Neuronal stem cell (in vitro differentiated cells): ENCODE results near the gene SLAMF8.

Experiments used
- DNase-seq: peaks from one replicate; pipeline ENCODE4 v3.0.0-alpha.2; 2013; ENCODE audit warnings: low spot score
- H2AFZ ChIP-seq: one replicate; pipeline ENCODE4 v1.6.1; 2013; ENCODE audit warnings: mild to moderate bottlenecking, low read length, inconsistent platforms
- H2AK5ac ChIP-seq: 2 replicates; pipeline ENCODE4 v1.6.1; 2013; ENCODE audit warnings: low read depth, mild to moderate bottlenecking, inconsistent platforms, low read length, moderate library complexity, mixed read lengths
- H2BK120ac ChIP-seq: 2 replicates; pipeline ENCODE4 v1.6.1; 2013; ENCODE audit warnings: low read depth, mild to moderate bottlenecking, inconsistent platforms, low read length, moderate library complexity, mixed read lengths
- H2BK12ac ChIP-seq: one replicate; pipeline ENCODE4 v1.6.1; 2013; ENCODE audit warnings: low read length, inconsistent platforms
- H2BK15ac ChIP-seq: 2 replicates; pipeline ENCODE4 v1.6.1; 2013; ENCODE audit warnings: mild to moderate bottlenecking, low read length, inconsistent platforms, mixed read lengths
- H2BK5ac ChIP-seq: one replicate; pipeline ENCODE4 v1.6.1; 2013; ENCODE audit warnings: inconsistent platforms, mild to moderate bottlenecking, low read length, moderate library complexity
- H3K14ac ChIP-seq: one replicate; pipeline ENCODE4 v1.6.1; 2013; ENCODE audit warnings: low read length, inconsistent platforms
- H3K18ac ChIP-seq: 2 replicates; pipeline ENCODE4 v1.6.1; 2013; ENCODE audit warnings: low read length, inconsistent platforms
- H3K23ac ChIP-seq: 2 replicates; pipeline ENCODE4 v1.6.1; 2013; ENCODE audit warnings: low read depth, mild to moderate bottlenecking, mixed read lengths, low read length, inconsistent platforms; ENCODE audit not compliant: poor library complexity
- H3K27ac ChIP-seq: replicated peaks from 3 replicates; pipeline ENCODE4 v1.5.1; 2013; ENCODE audit warnings: low read length, inconsistent platforms
- H3K27me3 ChIP-seq, 3 experiments: 2 replicates each; pipeline ENCODE4 v1.6.1; 2013; ENCODE audit warnings: low read length in 3 of 3, mild to moderate bottlenecking in 2 of 3, inconsistent platforms in 1 of 3, low read depth in 1 of 3, mixed read lengths in 1 of 3, moderate library complexity in 1 of 3; ENCODE audit not compliant: control insufficient read depth in 3 of 3, insufficient read depth in 3 of 3
- H3K36me3 ChIP-seq, 2 donors: replicated peaks in 1 of 2; 2 replicates each; pipeline ENCODE4 v1.6.1; 2013; ENCODE audit warnings: low read length in 2 of 2; ENCODE audit not compliant: control insufficient read depth in 2 of 2, insufficient read depth in 2 of 2
- H3K4ac ChIP-seq: 2 replicates; pipeline ENCODE4 v1.6.1; 2013; ENCODE audit warnings: inconsistent platforms, mild to moderate bottlenecking, low read length, moderate library complexity
- H3K4me1 ChIP-seq, 2 donors: 1 replicate in 1 of 2; 2 replicates in 1 of 2; pipeline ENCODE4 v1.6.1; 2013; ENCODE audit warnings: low read length in 2 of 2, low read depth in 1 of 2; ENCODE audit not compliant: control insufficient read depth in 2 of 2, insufficient read depth in 1 of 2
- H3K4me2 ChIP-seq: one replicate; pipeline ENCODE4 v1.6.1; 2013; ENCODE audit warnings: mild to moderate bottlenecking, low read length, inconsistent platforms; ENCODE audit not compliant: insufficient read depth, poor library complexity, severe bottlenecking
- H3K4me3 ChIP-seq, 2 donors: 2 replicates each; pipeline ENCODE4 v1.5.1; 2013; ENCODE audit warnings: low read length in 2 of 2, mild to moderate bottlenecking in 2 of 2, inconsistent platforms in 1 of 2, moderate library complexity in 1 of 2
- H3K79me1 ChIP-seq: one replicate; pipeline ENCODE4 v1.6.1; 2013; ENCODE audit warnings: low read depth, mild to moderate bottlenecking, inconsistent platforms, low read length, moderate library complexity
- H3K9ac ChIP-seq: one replicate; pipeline ENCODE4 v1.6.1; 2013; ENCODE audit warnings: mild to moderate bottlenecking, low read depth, low read length, inconsistent platforms; ENCODE audit not compliant: poor library complexity
- H3K9me3 ChIP-seq, 2 donors: replicated peaks in 1 of 2; 2 replicates each; pipeline versions ENCODE3 to v1.6.1; 2013; ENCODE audit warnings: low read length in 2 of 2, mild to moderate bottlenecking in 2 of 2, inconsistent platforms in 1 of 2, low read depth in 1 of 2, mixed read lengths in 1 of 2, moderate library complexity in 1 of 2; ENCODE audit not compliant: control insufficient read depth in 2 of 2, insufficient read depth in 1 of 2
- H4K8ac ChIP-seq: one replicate; pipeline ENCODE4 v1.6.1; 2013; ENCODE audit warnings: low read depth, mild to moderate bottlenecking, inconsistent platforms, low read length, moderate library complexity
- H4K91ac ChIP-seq: one replicate; pipeline ENCODE4 v1.6.1; 2013; ENCODE audit warnings: low read length, low read depth, mild to moderate bottlenecking, inconsistent platforms; ENCODE audit not compliant: poor library complexity
- WGBS, 2 donors: extraction: QIAGEN DNeasy Blood & Tissue Kit; methylation state at CpG; one replicate each; pipeline ENCODE4 v1.1.7; 2013; ENCODE audit warnings: missing lambda C conversion rate in 2 of 2, mixed read lengths in 1 of 2; ENCODE audit not compliant: insufficient read length in 2 of 2, insufficient replicate concordance in 1 of 2; ENCODE audit errors: extremely low coverage in 2 of 2; 5-methylcytosine and 5-hydroxymethylcytosine counted together

SLAMF8 gene

DNA sequence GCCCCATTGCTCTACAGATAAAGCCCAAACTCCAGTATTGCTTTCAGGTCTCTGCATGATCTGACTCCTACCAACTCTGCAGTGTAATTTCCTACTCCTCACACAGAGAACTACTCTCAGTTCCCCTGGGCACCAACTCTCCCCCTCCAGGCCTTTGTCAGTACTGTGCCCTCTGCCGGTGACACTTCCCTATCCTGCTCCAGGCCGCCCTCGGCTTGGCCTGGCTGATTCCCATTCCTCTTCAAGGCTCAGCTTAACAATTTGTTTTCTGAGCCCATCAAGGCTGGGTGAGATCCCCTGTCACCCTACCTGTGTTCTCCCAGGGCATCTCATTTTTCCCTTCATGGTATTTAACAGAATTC is 2.6 kb downstream of the SLAMF8 start:
- H4K8ac ChIP-seq, result no peak overlapping the region
- H3K18ac ChIP-seq, result no peak overlapping the region
- no peak overlapping the region for H2BK120ac ChIP-seq
- no peak overlapping the region for H3K4me2 ChIP-seq
- no peak overlapping the region for H2AFZ ChIP-seq
- no peak overlapping the region for H3K14ac ChIP-seq
- H3K36me3 ChIP-seq, result no peaks in the 10 kb centered on the region
- peaks cover 0 to 59% (median 0%) of the 10 kb centered on the region in 3 experiments for H3K27me3 ChIP-seq
- H3K4me3 ChIP-seq, result no peak overlapping the region
- no peak overlapping the region for H2BK5ac ChIP-seq
- no peak overlapping the region for H2BK15ac ChIP-seq
- H2AK5ac ChIP-seq, result no peak overlapping the region
- H2BK12ac ChIP-seq, result no peak overlapping the region
- H3K79me1 ChIP-seq, result no peaks in the 10 kb centered on the region
- no peak overlapping the region for H3K27ac ChIP-seq
- DNase-seq, result no peak
- H3K4ac ChIP-seq, result no peak overlapping the region
- H3K4me1 ChIP-seq, result peaks cover 0 to 8% of the 10 kb centered on the region in 2 donors
- no peak overlapping the region for H3K9ac ChIP-seq
- H3K9me3 ChIP-seq, result no peaks in the 10 kb centered on the region
- no CpG with 5 or more reads among the region's 3 CpGs for WGBS, 2 donors
- no peak overlapping the region for H3K23ac ChIP-seq
- no peak overlapping the region for H4K91ac ChIP-seq

DNA sequence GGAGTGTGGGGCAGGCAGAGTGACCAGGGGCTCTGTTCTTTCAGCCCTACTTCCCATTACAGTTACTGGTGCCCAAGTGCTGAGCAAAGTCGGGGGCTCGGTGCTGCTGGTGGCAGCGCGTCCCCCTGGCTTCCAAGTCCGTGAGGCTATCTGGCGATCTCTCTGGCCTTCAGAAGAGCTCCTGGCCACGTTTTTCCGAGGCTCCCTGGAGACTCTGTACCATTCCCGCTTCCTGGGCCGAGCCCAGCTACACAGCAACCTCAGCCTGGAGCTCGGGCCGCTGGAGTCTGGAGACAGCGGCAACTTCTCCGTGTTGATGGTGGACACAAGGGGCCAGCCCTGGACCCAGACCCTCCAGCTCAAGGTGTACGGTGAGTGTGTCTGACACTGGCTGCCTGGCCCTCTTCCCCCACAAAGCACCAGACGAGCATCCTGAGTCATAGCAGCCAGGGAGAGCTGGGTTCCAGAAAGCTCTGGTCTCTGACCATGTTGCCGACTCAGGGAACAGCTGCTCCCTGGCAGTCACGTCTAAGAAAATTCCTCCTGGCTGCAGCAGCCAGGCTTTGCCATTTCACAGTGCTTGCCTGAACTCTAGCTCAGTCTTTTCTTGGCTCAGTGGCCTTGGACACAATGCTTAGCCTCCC is 3.3 kb downstream of the SLAMF8 start:
- peaks cover 0 to 59% (median 0%) of the 10 kb centered on the region in 3 experiments for H3K27me3 ChIP-seq
- no peaks in the 10 kb centered on the region for H3K79me1 ChIP-seq
- no peak overlapping the region for H3K9ac ChIP-seq
- peak overlapping the region; percentile 3 for H3K18ac ChIP-seq
- no peak overlapping the region for H3K4me2 ChIP-seq
- peak overlapping the region; percentile 63 for H2BK15ac ChIP-seq
- no peaks in the 10 kb centered on the region for H3K36me3 ChIP-seq
- H4K8ac ChIP-seq, result no peak overlapping the region
- H3K23ac ChIP-seq, result no peak overlapping the region
- no peak overlapping the region for H4K91ac ChIP-seq
- H3K4me1 ChIP-seq, result peaks cover 0 to 8% of the 10 kb centered on the region in 2 donors
- DNase-seq, result no peak
- no peaks in the 10 kb centered on the region for H3K9me3 ChIP-seq
- WGBS, 2 donors, result no CpG with 5 or more reads among the region's 18 CpGs
- H3K4ac ChIP-seq, result no peak overlapping the region
- no peak overlapping the region for H2BK12ac ChIP-seq
- no peak overlapping the region for H2BK120ac ChIP-seq
- no peak overlapping the region for H2BK5ac ChIP-seq
- H2AFZ ChIP-seq, result no peak overlapping the region
- no peak overlapping the region for H3K27ac ChIP-seq
- no peak overlapping the region for H3K14ac ChIP-seq
- H2AK5ac ChIP-seq, result peak overlapping the region; percentile 12
- H3K4me3 ChIP-seq, result no peak overlapping the region

DNA sequence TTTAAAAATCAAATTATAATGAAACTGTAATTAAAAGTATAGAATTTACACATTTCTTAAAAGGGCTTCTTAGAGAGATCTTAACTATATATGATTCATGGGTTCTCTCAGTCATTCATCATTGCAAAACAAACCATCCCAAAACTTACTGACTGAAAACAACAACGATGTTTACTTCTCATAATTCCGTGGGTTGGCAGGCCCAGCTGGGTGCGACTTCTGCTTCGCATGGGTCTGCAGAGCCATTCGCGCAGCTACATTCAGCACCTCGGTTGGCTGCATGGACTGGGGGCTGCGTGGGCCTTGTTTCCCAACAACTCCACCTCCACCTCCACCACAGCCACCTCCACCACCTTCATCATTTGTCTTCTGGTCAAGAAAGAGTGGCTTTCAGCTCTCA is 4.0 kb downstream of the SLAMF8 start:
- H3K27me3 ChIP-seq, result peaks cover 0 to 56% (median 0%) of the 10 kb centered on the region in 3 experiments
- WGBS, 2 donors, result no CpG with 5 or more reads among the region's 8 CpGs
- H3K36me3 ChIP-seq, result no peaks in the 10 kb centered on the region
- no peak overlapping the region for H2BK15ac ChIP-seq
- no peak overlapping the region for H3K27ac ChIP-seq
- H2AK5ac ChIP-seq, result no peak overlapping the region
- no peak overlapping the region for H4K8ac ChIP-seq
- no peak overlapping the region for H3K23ac ChIP-seq
- no peak overlapping the region for H2BK5ac ChIP-seq
- no peak overlapping the region for H2BK120ac ChIP-seq
- no peak overlapping the region for H3K14ac ChIP-seq
- H2BK12ac ChIP-seq, result no peak overlapping the region
- H3K4ac ChIP-seq, result no peak overlapping the region
- no peak overlapping the region for H3K18ac ChIP-seq
- H4K91ac ChIP-seq, result no peak overlapping the region
- H3K79me1 ChIP-seq, result no peaks in the 10 kb centered on the region
- no peaks in the 10 kb centered on the region for H3K9me3 ChIP-seq
- H3K4me3 ChIP-seq, result no peak overlapping the region
- H3K4me2 ChIP-seq, result no peak overlapping the region
- DNase-seq, result no peak
- H3K4me1 ChIP-seq, result peaks cover 0 to 7% of the 10 kb centered on the region in 2 donors
- H3K9ac ChIP-seq, result no peak overlapping the region
- no peak overlapping the region for H2AFZ ChIP-seq

DNA sequence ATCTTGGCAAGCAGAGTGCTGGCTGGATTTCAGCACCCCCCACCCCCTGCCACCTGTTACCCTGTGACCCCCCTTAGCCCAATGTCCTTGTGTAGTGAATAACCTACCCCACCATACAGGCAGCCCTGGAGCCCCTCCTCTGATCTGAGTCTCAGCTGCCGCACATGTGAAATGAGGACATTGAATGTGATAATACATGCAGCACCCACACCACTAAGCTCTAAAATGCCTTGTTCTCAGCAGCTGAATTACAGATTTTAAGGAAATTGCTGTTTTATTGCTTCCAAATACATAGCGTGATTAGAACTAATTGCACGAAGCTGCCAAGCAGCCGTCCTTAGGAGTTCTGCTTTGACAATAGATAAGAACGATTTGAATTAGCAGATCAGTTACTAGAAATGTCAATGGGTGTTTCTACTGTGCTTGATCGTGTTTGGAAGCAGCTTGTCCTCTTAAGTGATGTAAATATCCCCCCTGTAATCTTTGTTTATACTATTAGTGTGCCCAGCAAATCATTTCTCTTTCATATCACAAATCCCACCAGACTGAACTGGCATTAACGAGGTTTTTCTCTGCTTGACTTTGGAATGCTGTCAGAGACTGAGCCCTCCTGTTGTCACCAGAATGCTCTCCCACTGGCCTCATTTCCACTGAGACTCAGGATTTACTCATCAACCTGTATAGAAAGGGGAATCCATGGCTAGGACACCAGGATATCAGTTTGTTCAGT is 4.9 kb downstream of the SLAMF8 start:
- H3K9me3 ChIP-seq, result no peaks in the 10 kb centered on the region
- H3K9ac ChIP-seq, result no peak overlapping the region
- no peak overlapping the region for H2BK12ac ChIP-seq
- H3K4ac ChIP-seq, result no peak overlapping the region
- no peak for DNase-seq
- H3K27ac ChIP-seq, result no peak overlapping the region
- H3K14ac ChIP-seq, result no peak overlapping the region
- H2AK5ac ChIP-seq, result no peak overlapping the region
- H3K4me1 ChIP-seq, result peaks cover 0 to 7% of the 10 kb centered on the region in 2 donors
- no peak overlapping the region for H4K8ac ChIP-seq
- peaks cover 0 to 51% (median 0%) of the 10 kb centered on the region in 3 experiments for H3K27me3 ChIP-seq
- H3K36me3 ChIP-seq, result no peaks in the 10 kb centered on the region
- H3K4me3 ChIP-seq, result no peak overlapping the region
- no peaks in the 10 kb centered on the region for H3K79me1 ChIP-seq
- H4K91ac ChIP-seq, result no peak overlapping the region
- no peak overlapping the region for H2BK15ac ChIP-seq
- WGBS, 2 donors, result no CpG with 5 or more reads among the region's 7 CpGs
- no peak overlapping the region for H2BK120ac ChIP-seq
- H2BK5ac ChIP-seq, result no peak overlapping the region
- no peak overlapping the region for H2AFZ ChIP-seq
- H3K23ac ChIP-seq, result no peak overlapping the region
- no peak overlapping the region for H3K18ac ChIP-seq
- no peak overlapping the region for H3K4me2 ChIP-seq
